BJ (cell line): ENCODE measurements around the gene IGFBP2. TPM values are rescaled to one million over a fixed set of nuclear protein-coding genes. Genes with fewer than 3 reads are reported as not detected.

Experiments
- CTCF ChIA-PET: fragments of 350-600 bp; formaldehyde crosslinking; extraction: SDS; loops from one replicate; lab custom pipeline; 2021; ENCODE audit warnings: antibody characterized with exemption, inconsistent platforms; lab: Yijun Ruan, JAX
- POLR2A ChIA-PET: fragments of 300-600 bp; sonication (Branson Sonifier 250); formaldehyde crosslinking; extraction: SDS; loops from one replicate; lab custom pipeline; 2021; ENCODE audit warnings: antibody characterized with exemption; lab: Charles Lee
- DNase-seq: peaks from one replicate; pipeline ENCODE4 v3.0.0-alpha.2; 2011; ENCODE audit warnings: low read depth
- H3K27me3 ChIP-seq: 2 replicates; pipeline ENCODE4 v1.6.0; 2011; ENCODE audit warnings: low read length; ENCODE audit not compliant: control insufficient read depth, insufficient read depth
- H3K36me3 ChIP-seq: 2 replicates; pipeline ENCODE4 v1.5.1; 2011; ENCODE audit warnings: low read length; ENCODE audit not compliant: control insufficient read depth, insufficient read depth
- H3K4me3 ChIP-seq: 2 replicates; pipeline ENCODE4 v1.5.1; 2011; ENCODE audit warnings: low read depth, mild to moderate bottlenecking, control low read depth, low read length
- polyA plus RNA-seq: library from polyadenylated mRNA; depleted of rRNA; stranded (reverse); fragments of >200 nt; gene quantifications from 2 replicates; pipeline ENCODE4 v1.2.3, GENCODE V29; 2011
- TF ChIP-seq, protein P1 (sequence below): IDR thresholded peaks from 2 replicates; pipeline ENCODE4 v1.5.1; 2011; ENCODE audit warnings: low read depth, mild to moderate bottlenecking, control low read depth, inconsistent platforms, low read length, moderate library complexity; ENCODE audit not compliant: insufficient read depth

IGFBP2 gene
- polyA plus RNA-seq, 1 experiment = 142 TPM

DNA sequence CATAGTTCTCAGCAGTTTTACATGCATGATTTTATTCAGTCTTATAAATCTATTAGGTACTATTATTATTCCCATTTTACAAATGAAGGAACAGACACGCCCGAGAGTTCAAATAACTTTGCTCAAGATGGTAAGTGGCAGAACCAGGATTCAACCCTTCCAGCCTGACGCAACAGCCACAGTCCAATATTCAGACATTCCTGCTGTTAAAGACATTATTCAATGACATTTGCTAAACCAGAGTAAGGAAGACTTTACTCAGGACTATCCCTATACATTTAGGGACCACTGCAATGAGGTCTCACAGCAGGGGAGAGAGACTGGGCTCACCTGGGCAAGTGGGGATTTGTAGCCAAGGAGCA is 29.4 kb upstream of the IGFBP2 start:
- Histone ChIP-seq H3K27me3 (peaks cover 6% of the 10 kb centered on the region), H3K36me3 (no peaks in the 10 kb centered on the region), H3K4me3 (no peak overlapping the region)
- TF ChIP-seq, protein P1, sequence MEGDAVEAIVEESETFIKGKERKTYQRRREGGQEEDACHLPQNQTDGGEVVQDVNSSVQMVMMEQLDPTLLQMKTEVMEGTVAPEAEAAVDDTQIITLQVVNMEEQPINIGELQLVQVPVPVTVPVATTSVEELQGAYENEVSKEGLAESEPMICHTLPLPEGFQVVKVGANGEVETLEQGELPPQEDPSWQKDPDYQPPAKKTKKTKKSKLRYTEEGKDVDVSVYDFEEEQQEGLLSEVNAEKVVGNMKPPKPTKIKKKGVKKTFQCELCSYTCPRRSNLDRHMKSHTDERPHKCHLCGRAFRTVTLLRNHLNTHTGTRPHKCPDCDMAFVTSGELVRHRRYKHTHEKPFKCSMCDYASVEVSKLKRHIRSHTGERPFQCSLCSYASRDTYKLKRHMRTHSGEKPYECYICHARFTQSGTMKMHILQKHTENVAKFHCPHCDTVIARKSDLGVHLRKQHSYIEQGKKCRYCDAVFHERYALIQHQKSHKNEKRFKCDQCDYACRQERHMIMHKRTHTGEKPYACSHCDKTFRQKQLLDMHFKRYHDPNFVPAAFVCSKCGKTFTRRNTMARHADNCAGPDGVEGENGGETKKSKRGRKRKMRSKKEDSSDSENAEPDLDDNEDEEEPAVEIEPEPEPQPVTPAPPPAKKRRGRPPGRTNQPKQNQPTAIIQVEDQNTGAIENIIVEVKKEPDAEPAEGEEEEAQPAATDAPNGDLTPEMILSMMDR = no peak
- CTCF ChIA-PET = interaction anchor here (1.0 kb wide), 1 partner anchor 14 kb away, joined by 3 read pairs; no protein-coding TSS in a partner anchor
- POLR2A ChIA-PET = no interaction called here
- no peak for DNase-seq

DNA sequence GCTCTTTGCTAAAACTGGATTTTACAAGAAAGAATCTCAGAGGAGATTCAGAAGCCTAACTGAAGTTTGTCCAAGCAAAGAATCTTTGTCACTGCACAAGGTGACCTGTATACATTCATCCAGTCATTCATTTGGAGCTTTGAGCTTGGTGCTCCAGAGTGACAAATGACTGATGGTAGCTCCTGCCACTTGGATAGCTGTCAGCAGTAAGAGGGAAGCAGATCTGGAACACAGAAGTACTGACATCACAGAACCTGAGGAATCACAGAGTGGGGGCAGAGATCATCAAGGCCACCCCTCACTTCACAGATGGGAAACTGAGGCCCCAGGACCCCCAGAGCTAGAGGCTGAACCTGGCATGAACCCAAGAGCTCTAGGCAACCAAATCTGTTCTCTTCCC is 28.8 kb upstream of the IGFBP2 start:
- H3K4me3 ChIP-seq = no peak overlapping the region
- TF ChIP-seq, protein P1 = no peak
- peaks cover 6% of the 10 kb centered on the region for H3K27me3 ChIP-seq
- H3K36me3 ChIP-seq = no peaks in the 10 kb centered on the region
- no peak for DNase-seq
- ChIA-PET POLR2A (no interaction called here), CTCF (interaction anchor here (1.0 kb wide), 1 partner anchor 13 kb away, joined by 3 read pairs; no protein-coding TSS in a partner anchor)

DNA sequence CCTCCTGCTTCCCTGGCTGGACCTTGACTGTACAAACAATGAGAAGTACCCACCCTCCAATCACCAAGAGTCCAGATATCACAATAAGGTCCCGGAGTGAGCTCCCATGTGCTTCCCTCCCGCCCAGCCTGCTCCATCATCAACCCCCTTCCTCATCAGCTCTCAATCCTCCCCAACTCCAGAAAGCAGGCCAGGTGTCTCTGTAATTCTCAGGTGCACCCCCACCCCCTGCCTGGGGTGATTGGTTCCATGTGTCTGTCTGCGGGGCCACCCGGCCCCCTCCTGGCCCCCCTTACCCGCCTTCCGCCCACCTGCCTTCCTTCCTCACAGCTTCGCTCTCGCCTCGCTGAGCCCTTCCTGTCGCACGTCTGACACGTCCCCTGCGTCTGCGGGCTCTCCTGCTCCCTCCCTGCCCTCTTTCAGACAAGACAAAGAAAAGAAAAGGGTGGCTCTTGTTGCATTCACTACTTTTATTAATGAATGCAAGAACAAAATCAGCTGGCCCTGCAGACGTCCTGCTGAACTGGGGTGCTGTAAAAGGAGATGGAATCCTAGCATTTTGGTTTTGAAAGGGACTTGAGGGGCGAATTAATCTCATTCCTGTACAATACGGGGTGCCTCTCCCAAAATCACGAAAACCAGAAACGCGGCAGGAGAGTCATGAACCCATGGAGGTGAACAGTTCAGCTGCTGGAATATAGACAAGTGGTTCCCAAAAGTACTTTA is 26.5 kb upstream of the IGFBP2 start:
- peaks cover 6% of the 10 kb centered on the region for H3K27me3 ChIP-seq
- ChIA-PET CTCF (no interaction called here), POLR2A (no interaction called here)
- no peak overlapping the region for H3K4me3 ChIP-seq
- DNase-seq = no peak
- H3K36me3 ChIP-seq = no peaks in the 10 kb centered on the region
- TF ChIP-seq, protein P1 = no peak

GRCh38 chr2:216607277-216607560 is 26.0 kb upstream of the IGFBP2 start:
- CTCF ChIA-PET = no interaction called here
- Histone ChIP-seq H3K4me3 (no peak overlapping the region), H3K36me3 (no peaks in the 10 kb centered on the region), H3K27me3 (peaks cover 6% of the 10 kb centered on the region)
- DNase-seq = no peak
- POLR2A ChIA-PET = no interaction called here
- TF ChIP-seq, protein P1 = no peak

DNA sequence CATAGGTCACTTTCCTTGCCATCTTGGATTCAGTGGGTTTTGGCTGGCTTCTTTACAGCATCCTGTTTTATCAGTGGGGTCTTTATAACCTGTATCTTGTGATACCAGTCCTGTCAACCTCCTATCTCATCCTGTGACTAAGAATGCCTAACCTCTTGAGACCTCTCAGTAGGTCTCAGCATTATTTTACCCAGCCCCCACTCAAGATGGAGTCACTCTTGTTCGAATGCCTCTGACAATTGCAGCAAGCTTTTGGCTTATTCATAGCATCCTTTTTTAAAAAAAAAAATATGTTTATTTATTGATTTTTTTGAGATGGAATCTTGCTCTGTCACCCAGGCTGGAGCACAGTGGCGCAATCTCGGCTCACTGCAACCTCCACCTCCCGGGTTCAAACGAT is 24.7 kb upstream of the IGFBP2 start:
- no peaks in the 10 kb centered on the region for H3K36me3 ChIP-seq
- ChIA-PET CTCF (interaction anchor here (1.2 kb wide), 1 partner anchor 86 kb away, joined by 4 read pairs; no protein-coding TSS in a partner anchor), POLR2A (no interaction called here)
- no peak for DNase-seq
- peaks cover 4% of the 10 kb centered on the region for H3K27me3 ChIP-seq
- TF ChIP-seq, protein P1 = no peak
- no peak overlapping the region for H3K4me3 ChIP-seq
